ENCODE results near the gene ATP6V0A1. TPM values are rescaled to one million over a fixed set of nuclear protein-coding genes. Genes with fewer than 3 reads are reported as not detected.
"Not testable (repeated sequence)": the region's sequence is repeated elsewhere in the genome, so short reads cannot be mapped to it uniquely, and the experiment has no call there.

ATP6V0A1 gene
- total RNA-seq, 1 experiment from 2014 or later, result 29.6 TPM

DNA sequence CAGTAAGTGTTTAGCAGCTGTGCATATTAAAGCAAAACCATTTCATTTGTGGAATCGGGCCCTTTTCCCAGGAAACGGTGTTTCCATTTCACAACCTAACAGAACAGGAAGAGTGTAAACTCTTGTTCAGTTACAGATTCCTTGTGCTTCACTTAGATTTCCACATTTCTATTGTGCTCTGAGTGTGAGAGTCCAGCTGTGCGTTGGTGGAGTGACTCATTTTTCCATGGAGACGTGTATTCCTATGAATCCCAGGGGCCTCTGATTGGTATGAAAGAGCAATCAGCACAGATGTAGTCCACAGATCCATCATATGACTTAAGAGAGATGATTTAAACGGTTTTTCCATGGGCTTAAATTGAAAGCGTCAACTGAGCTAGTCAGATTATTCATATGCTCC, 22.3 kb upstream of the ATP6V0A1 start:
- DNase-seq (ENCODE audit: low read depth), result peak; percentile 44

GRCh38 chr17:42438600-42439567, 19.8 kb upstream of the ATP6V0A1 start:
- DNase-seq (ENCODE audit: low read depth), result no peak

DNA sequence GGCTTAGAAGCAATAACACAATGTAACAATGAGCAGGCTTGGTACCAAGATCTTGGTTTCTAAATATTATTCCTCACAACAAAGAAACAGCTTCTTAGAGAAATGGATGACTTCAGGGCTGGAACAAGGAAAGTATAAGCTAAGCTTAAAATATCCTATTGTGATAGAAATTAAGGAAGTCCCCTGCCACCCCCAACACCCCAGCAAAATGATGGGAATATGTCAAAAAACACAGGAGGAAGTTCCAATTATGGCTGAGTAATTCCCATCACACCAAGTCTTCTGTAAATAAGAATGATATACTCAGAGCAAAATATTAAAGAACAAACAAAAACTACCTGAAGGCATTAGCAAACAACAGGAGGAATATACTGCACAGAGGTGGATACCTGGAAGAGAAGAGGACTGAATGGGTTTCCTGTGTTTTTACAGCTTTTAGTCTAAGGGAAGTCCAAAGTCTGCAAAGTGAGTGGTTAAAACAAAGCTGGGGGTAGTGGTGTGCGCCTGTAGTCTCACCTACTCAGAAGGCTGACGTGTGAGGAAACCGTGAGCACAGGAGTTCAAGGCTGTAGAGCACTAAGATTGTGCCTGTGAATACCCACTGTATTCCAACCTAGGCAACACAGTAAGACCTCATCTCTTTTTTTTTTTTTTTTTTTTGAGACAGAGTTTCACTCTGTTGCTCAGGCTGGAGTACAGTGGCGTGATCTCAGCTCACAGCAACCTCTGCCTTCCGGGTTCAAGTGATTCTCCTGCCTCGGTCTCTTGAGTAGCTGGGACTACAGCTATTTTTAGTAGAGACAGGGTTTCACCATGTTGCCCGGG, 17.1 kb upstream of the ATP6V0A1 start:
- no peak for DNase-seq (ENCODE audit: low read depth)

GRCh38 chr17:42442196-42442565, 16.5 kb upstream of the ATP6V0A1 start:
- no peak for DNase-seq (ENCODE audit: low read depth)

- not testable (repeated sequence) for DNase-seq (ENCODE audit: low read depth)
Measured at GRCh38 chr17:42449176-42449575, 9.5 kb upstream of the ATP6V0A1 start.

- DNase-seq (ENCODE audit: low read depth), result not testable (repeated sequence)
Measured at GRCh38 chr17:42449838-42450237, 8.8 kb upstream of the ATP6V0A1 start.

- not testable (repeated sequence) for DNase-seq (ENCODE audit: low read depth)
Measured at GRCh38 chr17:42451270-42451669, 7.4 kb upstream of the ATP6V0A1 start.

GRCh38 chr17:42453439-42453838, 5.2 kb upstream of the ATP6V0A1 start:
- DNase-seq (ENCODE audit: low read depth), result no peak

DNA sequence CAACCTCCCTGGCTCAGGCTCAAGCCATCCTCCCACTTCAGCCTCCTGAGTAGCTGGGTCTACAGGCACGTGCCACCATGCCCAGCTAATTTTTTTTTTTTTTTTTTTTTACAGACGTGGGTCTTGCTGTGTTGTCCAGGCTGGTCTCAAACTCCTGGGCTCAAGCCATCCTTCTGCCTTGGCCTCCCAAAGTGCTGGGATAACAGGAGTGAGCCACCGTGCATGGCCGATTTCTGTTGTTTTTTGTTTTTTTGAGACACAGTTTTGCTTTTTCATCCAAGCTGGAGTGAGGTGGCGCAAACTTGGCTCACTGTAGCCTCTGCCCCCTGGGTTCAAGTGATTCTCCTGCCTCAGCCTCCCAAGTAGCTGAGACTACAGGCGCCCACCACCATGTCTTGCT, 3.7 kb upstream of the ATP6V0A1 start:
- not testable (repeated sequence) for DNase-seq (ENCODE audit: low read depth)

- DNase-seq (ENCODE audit: low read depth), result peak; percentile 73
Measured at GRCh38 chr17:42456223-42457106, 2.2 kb upstream of the ATP6V0A1 start.

- DNase-seq (ENCODE audit: low read depth), result no peak
Measured at GRCh38 chr17:42457107-42457792, 1.4 kb upstream of the ATP6V0A1 start.

- peak; percentile 60 for DNase-seq (ENCODE audit: low read depth)
Measured at GRCh38 chr17:42459256-42459800, 650 bp downstream of the ATP6V0A1 start.

DNA sequence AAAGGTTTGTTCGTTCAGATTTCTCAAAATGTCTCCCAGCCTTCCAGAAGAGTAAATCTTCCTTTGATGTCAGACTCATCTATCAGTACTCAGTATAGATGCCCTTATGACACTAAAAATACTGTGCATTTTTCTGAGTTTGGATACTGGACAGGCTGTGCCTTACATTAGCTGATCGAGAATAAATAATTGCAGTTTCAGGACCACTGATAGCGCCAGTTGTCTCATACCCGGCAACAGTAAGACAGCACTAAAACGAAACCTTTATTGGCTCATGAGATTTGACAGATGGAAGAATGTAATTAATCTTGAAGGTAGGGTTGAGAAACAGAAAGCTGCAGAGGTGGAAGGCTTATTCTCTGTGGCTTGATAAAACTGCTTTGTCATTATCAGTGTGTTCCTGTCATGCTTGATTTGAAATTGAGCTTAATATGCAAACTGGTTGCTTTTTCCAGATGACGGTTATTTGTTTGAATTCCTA, 1.2 kb downstream of the ATP6V0A1 start:
- DNase-seq (ENCODE audit: low read depth), result peak; percentile 68

DNA sequence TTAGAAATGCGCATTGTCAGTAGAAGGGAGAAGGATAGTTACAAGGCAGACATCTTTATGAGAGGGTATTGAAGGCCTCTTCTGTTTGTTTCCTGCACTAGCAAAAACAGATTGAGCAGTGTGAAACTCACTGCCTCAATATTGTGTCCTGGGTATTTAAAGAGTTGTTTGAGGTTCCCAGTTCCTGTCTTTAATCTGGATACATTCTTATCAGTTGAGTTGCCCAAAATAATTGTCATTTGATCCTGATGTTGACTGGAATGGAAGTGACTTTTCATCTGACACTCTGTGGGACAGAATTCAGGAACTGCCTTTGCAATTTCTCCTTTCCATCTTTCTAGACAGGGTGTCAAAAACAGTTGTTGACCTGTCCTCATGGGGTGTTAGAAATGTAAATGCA, 1.7 kb downstream of the ATP6V0A1 start:
- DNase-seq (ENCODE audit: low read depth), result peak; percentile 57

DNA sequence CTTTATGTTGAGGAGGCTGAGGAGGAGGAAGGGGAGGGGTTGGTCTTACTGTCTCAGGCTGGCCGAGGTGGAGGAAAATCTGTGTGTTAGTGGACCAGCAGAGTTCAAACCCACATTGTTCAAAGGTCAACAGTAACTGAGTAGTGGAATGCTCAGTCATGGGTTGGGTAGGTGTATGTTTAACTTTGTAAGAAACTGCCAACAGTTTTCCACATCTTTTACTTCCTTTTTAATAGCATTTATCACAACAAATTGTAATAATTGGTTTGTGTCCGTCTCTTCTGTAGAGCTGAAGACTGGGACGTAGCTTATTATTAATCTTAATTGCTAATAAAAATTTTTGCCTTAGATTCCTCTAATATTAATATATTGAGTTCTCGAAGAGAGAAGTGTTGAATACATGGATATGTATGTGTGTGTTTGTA, 5.3 kb downstream of the ATP6V0A1 start:
- DNase-seq (ENCODE audit: low read depth), result no peak

GRCh38 chr17:42467889-42468288, 9.2 kb downstream of the ATP6V0A1 start:
- DNase-seq (ENCODE audit: low read depth), result no peak

- peak; percentile 49 for DNase-seq (ENCODE audit: low read depth)
Measured at GRCh38 chr17:42472709-42473521, 14.2 kb downstream of the ATP6V0A1 start.

DNA sequence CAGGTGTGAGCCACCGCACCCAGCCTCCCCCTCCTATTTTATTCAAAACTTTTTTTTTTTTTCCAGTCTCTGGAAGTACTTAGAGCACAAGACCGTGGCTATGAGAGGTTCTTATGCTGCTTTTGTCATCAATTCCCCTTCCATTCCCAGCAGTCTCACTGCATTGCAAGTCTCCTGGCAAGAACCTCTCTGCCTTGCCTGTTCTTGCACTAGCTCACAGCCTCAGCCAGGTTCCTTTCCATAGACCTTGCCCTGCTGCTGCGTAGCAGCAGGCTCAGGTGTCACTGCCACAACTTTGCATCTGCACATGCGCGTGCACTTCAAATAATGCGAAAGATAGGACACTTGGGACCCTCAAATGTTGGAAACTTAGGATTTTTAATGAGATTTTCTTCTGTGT, 15.6 kb downstream of the ATP6V0A1 start:
- no peak for DNase-seq (ENCODE audit: low read depth)

- no peak for DNase-seq (ENCODE audit: low read depth)
Measured at GRCh38 chr17:42475121-42475520, 16.4 kb downstream of the ATP6V0A1 start.

DNA sequence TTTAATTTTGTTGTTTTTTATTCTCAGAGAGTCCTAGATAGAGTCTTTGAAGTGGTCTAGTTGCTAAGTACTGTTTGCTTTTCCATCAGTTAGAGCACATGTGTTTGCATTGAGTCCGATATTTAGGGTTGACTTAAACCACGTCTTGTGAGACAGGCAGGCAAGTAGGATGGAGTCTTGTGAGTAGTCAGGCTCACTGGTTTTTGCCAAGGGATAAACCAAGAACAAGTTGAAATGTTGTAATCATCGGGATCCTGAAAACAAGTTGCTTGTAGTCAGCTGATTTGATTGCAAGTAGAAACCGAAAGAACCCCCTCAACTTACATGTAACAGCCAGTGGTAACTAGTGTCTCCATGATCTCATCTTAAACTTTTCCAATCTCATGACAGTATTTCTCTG, 17.2 kb downstream of the ATP6V0A1 start:
- DNase-seq (ENCODE audit: low read depth), result no peak

Measured in M059J (cell line).